ENCODE data around the gene PRICKLE1. TPM values are rescaled to one million over a fixed set of nuclear protein-coding genes. Genes with fewer than 3 reads are reported as not detected.
"Not testable (repeated sequence)": the region's sequence is repeated elsewhere in the genome, so short reads cannot be mapped to it uniquely, and the experiment has no call there.

Gene PRICKLE1
- polyA plus RNA-seq, 4 donors: 48.9 to 60.1 (median 55.8) TPM

DNA sequence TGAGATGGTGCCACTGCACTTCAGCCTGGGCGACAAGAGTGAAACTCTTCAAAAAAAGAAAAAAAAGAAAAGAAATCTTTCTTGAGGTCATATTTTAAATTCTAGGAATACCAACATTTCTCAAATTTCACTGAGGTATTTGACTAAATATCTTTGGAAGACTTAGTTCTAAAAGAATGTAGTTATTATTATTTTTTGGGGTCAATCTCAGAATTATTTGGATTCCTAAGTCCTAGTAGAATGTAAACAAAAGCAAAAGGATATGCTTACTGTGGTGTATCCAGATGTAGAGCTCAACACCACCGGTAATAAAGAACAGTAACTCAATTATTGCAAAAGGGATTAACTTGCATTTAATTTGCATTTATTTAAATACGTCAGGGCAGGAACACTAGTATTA is 25.0 kb downstream of the PRICKLE1 start:
- DNase-seq (ENCODE audit: low read depth in 4 of 4, low spot score in 3 of 4): no peak

DNA sequence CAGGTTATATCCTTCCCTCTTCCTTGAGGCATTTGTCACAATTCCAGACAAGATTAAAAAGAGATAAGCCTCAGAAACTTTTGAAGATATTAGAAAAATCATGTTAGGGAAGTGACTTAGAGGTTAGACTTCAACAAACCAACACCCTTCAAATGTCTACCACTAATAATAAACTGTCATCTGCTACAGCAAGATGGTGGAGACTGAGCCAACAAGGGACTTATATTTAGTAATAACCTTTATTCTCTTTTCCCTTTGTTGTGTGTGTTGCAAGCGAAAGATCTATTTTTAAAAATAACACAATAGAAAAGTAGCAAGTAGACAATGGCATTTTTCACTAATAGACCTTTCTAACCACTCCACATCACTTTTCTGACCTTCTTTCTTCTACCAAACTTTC is 28.6 kb downstream of the PRICKLE1 start:
- no peak for DNase-seq (ENCODE audit: low read depth in 4 of 4, low spot score in 3 of 4)

DNA sequence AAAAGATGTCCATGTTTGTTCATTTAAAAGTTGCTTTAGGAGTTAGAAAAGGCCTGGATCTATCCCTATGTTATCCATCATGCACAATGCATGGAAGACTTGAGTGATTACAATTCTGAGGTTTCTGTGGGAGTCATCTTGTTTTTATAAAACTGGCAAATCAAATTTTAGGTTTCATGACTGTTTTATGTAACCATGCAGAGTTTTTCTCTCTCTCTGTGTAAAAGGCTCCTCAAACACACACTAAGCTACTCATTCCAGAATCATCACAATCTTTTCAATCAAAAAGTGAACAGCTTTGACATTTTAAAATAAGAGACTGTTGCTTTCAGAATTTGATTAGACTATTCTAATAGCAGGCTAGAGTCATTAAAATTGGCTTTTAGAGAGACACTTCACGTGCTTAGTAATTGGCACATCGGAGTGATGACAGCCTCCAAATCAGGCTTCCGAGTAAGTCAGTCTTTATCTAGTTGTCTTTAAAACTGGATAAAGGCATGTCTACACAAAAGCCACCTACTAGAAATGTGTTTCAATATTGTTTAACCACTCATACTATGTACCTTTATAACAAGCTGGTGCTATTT is 31.9 kb downstream of the PRICKLE1 start:
- no peak for DNase-seq (ENCODE audit: low read depth in 4 of 4, low spot score in 3 of 4)

DNA sequence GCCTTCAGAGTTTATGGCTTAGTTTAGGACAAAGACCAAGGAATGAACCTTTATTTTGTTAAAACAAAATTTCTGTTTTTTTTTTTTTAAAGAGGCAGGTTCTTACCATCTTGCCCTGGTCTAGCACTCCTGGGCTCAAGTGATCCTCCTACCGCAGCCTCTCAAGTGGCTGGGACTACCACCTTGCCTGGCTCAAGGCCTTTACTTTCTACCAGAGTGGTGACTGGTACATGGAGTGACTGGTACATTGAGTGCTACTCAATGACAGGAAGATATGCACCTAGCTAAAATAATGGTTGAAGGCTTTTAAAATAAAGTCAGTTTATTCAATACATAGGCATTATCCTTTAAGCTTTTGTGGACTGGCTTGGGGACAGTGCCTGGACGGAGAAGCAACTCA is 32.6 kb downstream of the PRICKLE1 start:
- DNase-seq (ENCODE audit: low read depth in 4 of 4, low spot score in 3 of 4): no peak

DNA sequence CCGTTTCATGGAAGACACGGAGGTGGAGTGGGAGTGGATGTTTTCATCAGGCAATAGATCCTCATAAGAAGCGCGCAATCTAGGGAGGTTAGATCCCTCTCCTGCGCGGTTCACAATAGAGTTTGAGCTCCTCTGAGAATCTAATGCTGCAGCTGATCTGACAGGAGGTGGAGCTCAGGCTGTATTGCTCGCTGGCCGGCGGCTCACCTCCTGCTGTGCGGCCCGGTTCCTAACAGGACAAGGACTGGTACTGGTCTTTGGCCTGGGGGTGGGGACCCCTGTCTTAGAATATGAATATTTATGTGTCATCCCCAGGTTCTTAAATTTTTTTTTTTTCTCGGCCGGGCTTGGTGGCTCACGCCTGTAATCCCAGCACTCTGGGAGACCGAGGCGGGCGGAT is 36.7 kb downstream of the PRICKLE1 start:
- DNase-seq (ENCODE audit: low read depth in 4 of 4, low spot score in 3 of 4): no peak

DNA sequence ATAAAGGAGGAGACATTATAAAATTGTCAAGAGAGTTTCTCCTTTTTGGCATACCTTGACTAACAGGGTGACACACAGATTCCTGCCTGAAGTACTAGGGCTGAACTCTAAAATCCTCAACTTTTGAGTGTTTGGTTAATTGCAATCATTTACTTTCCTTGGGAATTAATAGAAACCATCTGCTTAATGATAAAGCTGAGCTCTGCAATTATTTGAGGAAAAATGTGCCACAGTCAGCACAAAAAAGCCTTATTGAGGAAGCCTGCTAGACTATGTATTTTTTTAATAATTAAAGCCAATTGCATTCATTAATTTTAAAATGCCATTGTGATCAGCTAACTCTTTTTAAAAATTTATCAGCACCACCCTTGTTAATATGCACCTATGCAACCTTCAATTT is 38.7 kb downstream of the PRICKLE1 start:
- no peak for DNase-seq (ENCODE audit: low read depth in 4 of 4, low spot score in 3 of 4)

DNA sequence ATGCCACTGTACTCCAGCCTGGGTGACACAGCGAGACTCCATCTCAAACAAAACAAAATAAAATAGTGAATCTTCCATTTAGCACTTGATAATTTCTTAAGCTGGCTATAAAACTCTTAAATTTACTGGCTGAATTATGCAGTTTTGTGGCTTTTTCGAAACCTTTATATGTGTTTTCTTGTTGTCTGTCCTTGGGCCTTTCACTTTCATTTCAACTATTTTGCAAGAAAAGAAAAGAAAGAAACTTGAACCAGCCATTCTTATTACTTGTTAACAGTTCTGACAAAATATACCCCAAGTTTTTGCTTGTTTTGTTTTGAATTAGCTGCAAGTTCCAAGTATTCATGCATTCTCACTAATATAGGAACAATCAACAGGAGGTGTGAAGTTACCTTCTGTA is 42.8 kb downstream of the PRICKLE1 start:
- DNase-seq (ENCODE audit: low read depth in 4 of 4, low spot score in 3 of 4): no peak

DNA sequence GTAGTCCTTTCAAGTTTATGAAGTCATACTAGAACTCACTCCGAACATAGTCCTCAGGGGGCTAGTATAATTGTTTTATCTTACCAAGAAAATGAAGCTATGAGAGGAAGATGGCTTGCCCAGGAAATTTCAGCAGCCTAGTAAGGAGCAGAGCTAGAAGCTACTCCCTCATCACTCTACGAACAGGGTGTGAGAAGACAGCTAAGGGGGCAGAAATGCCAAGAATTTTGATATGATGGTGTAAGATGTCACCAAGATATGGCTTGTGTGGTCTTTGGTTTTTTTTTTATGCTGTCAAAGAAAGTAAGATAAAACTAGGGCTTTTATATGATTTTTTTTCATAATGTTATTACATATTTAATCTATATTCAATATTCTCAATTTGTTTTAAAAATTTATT is 47.6 kb downstream of the PRICKLE1 start:
- DNase-seq (ENCODE audit: low read depth in 4 of 4, low spot score in 3 of 4): no peak

DNA sequence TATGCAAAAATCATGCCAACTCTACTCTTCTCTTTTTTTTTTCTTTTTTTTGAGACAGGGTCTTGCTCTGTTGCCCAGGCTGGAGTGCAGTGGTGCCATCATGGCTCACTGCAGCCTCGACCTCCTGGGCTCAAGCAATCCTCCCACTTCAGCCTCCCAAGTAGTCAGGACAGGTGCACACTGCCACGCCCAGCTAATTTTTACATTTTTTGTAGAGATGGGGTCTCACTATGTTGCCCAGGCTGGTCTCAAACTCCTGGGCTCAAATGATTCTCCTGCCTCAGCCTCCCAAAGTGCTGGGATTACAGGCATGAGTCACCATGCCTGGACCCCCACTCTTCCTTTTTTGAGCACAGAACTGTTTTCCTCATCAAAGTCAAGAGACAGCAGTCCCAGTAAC is 48.2 kb downstream of the PRICKLE1 start:
- not testable (repeated sequence) for DNase-seq (ENCODE audit: low read depth in 4 of 4, low spot score in 3 of 4)

DNA sequence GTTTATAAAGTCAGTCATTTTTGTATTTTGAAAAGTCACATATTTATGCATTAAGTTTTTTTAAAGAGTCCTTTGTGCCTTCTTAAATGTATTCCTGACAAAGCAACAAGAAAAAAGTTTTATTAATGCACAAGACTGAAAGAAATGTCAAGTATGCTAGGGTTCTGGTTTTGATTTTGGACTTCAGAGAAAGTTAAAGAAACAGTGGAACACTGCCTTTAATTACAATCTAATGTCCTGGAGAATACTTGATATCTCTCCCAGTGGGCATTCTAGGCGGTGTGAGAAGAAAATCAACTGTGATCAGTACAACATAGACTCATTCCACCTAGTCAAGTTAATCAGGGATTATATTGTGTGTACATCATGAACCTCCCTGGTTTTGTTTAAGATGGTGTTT is 49.9 kb downstream of the PRICKLE1 start:
- DNase-seq (ENCODE audit: low read depth in 4 of 4, low spot score in 3 of 4): no peak

DNA sequence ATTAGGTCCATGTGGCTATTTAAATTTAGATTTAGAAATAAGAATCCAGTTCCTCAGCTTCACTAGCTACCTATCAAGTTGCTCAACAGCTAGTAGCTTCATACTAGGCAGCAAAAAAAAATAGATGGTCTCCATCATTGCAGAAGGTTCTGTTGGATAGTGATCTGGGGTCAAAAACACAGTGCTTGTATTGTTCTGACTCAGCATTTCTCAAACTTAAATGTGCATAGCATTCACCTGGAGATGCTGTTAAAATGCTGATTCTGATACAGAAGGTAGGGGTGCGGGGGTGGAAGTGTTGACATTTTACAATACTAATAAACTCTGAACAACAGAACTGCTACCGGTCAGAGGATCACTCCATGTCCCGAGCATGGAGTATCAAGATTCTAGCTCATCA is 51.3 kb downstream of the PRICKLE1 start:
- no peak for DNase-seq (ENCODE audit: low read depth in 4 of 4, low spot score in 3 of 4)

DNA sequence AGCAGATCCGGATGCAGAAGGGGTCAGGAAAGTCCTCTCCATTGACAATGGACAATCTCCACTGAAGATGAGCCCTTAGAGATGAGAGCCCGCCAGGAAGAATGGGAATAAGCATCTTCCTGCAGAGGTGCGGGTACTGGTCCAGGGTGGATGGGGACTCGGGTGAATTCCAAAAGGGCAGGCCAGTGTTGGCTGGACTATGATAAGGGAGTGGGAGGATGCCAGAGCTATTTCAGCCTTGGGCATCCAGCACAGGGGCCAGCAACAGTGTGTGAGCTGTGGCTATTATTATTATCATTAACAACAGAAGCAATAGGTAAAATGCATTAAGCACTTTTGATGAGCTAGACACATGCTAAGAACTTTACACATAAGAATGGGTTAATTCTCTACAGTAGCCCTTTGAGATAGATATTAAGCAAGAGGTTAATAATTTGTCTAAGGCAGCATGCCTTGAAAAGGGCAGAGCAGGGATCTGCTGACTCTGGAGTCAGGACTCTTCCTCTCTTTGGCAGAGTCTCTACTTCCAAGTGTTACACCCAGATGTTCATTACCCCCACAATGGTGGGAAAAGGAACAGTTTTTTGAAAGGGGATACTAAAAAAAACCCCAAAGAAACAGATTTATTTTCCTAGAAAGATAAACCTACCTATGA is 55.2 kb downstream of the PRICKLE1 start:
- DNase-seq (ENCODE audit: low read depth in 4 of 4, low spot score in 3 of 4): no peak

DNA sequence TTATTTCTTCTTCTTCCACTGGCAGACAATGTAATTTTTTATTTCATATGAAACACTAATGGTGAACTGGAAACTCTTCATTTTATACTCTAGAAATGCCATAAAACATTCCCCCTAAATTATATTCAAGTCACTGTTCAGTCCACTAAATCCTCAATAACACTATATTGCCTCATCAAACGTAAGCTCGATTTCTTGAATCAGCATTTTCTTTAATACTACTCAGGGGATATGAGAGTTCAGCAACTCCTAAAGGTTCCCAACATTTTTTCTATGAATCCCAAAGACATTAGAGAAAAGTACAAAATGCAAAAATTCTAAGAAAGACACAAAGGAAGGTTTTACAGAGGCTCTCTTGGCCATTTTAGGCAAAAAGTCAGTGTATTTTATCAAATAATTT is 59.3 kb downstream of the PRICKLE1 start:
- DNase-seq (ENCODE audit: low read depth in 4 of 4, low spot score in 3 of 4): no peak

DNA sequence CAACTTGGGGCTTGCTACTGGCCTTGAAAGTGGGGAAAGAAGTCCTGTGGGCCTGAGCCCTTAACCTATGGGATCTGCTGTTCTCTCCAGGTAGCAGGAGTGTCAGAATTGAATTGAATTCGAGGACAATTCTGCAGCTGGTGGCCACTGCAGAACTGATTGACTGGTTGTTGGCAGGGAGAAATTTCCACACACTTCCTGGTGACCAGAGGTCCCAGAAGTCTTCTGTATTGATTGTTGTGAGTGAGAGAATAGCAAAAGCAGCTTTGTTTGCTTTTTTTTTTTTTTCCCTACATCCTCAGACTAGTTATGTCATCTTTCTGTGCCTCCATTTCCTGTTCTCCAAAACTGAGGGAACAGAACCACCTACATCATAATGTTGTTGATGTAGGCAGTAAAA is 64.1 kb downstream of the PRICKLE1 start:
- DNase-seq (ENCODE audit: low read depth in 4 of 4, low spot score in 3 of 4): no peak

DNA sequence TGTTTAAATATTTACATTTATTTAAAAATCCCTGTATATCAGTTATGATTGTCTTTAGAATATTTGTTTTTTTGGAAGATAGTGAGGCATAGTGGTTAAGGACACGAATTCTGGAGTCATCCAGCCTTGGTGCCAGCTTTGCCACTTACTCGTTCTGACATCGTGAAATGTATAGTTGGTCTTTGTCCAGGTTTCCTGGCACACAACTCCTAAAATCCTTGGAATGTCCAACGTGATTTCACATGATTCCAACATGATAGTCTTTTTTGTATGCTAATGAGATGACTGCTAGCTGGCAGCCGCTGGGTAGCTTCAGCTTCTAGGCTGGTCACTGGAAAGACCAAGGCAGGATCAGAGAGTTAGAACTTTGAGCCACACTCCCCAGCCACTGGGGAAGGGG is 64.8 kb downstream of the PRICKLE1 start:
- no peak for DNase-seq (ENCODE audit: low read depth in 4 of 4, low spot score in 3 of 4)

DNA sequence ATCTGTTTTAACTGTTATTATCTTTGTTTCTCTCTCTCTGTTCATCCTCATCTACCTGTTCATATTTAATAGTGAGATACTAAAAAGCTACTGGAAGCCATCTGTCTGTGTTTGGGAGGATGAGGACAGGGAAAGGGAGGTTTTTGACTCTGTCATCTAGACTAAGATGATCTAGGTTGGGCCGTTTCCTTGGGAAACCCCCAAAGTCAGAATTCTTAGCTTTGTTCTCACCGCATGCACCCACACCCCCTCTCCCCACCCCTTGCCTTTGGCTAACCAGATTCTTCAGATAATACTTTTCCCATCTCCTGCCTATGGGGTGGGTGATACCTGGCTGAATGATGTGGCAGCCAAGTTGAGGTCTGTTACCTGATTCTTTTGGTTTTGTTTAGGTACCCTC is 73.0 kb downstream of the PRICKLE1 start:
- no peak for DNase-seq (ENCODE audit: low read depth in 4 of 4, low spot score in 3 of 4)

DNA sequence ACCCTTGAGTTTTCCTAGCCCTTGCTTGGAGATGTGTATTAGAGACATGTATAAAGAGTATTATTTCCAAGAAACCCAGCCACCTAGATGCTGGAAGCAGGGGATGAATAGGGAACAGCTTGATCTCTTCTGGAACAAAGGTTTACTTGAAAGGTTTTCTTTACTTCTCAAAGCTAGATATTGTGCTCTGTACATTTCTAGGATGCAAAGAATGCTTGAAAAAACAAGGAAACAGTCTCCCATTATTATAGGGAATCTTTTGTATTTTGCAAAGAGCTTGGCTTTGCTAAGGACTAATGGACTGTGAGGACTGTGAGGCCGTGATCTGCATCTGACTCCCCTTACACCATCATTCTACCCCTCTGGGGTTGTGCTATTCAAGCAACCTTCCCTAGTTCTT is 77.9 kb downstream of the PRICKLE1 start:
- DNase-seq (ENCODE audit: low read depth in 4 of 4, low spot score in 3 of 4): no peak

DNA sequence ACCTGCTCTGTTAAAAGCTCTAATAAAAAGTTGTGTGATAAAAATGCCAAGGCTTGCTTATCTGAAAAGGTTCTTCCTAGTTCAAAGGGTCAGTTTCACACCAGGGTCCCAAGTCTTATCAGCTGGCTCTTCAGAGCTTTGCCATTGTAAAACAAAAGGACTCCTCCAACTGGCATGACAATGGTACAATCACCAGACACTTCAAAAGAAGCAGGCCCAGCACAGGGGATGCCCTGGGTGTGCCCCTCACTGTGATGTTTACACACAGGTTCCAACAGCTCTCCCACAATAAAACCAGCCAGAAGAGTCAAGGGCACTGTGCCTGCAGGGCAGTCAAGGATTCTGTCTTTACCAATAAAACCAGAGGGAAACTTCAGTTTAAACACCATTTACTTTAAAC is 78.7 kb downstream of the PRICKLE1 start:
- no peak for DNase-seq (ENCODE audit: low read depth in 4 of 4, low spot score in 3 of 4)

DNA sequence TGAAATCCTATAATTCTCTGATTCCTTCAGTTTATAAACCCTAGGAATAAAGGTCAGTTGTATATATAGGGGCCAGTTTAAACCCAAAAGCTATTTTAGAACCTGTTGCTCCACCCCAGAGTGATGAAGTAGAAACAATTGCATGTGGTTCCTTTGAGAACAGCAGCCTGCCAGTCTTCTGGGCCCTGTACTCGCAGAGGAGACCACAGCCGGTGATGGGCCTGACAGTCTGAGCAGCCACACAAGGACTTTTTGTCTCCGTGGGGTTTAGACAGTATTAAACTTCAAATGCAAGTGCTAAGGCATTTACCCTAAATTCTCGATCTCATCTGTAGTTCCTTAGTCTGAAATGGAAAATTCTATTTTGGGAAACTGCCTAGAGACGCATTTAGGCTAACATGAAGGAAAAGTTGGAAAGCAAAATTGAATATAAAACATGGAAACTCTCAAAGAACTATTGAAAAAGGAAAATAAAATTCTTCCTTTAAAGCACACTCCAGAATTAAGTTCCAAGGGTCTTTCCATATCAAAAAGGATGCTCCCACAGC is 80.6 kb downstream of the PRICKLE1 start:
- DNase-seq (ENCODE audit: low read depth in 4 of 4, low spot score in 3 of 4): no peak

DNA sequence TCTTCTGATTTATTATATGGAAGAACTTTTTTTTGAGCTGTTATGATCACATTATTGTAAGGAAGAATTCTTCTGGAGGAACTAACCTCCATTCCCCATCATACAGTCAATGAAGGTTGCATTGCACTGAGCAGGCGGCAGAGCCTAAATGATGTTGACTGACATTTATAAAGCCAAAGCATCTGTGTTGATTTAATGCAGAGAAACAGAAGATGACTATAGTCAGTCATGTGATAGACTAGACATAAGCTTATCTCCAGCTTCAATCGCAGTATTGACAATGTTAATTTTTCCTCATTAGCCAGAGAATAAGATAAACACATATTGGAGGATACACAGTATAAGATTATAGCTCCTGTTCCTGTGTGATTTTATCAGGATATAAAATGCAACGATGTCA is 82.0 kb downstream of the PRICKLE1 start:
- DNase-seq (ENCODE audit: low read depth in 4 of 4, low spot score in 3 of 4): no peak

DNA sequence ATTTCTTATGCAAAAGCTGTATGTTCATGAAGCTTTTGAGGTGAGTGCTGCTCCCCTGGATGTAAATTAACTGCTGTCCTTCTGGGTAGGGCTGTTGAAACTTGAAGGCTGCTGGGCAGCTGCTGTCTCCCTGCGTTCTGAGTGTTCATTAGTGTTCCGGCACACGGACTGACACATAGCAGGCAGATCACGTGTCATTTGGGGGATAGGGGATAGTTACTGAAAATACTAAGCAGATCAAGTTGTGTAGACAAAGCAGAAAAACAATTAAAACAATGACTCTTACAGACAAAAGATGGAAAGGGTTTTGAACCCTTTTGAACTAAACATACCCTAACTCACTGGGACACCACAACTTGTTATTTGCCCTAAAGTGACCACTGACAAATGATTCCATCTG is 82.5 kb downstream of the PRICKLE1 start:
- DNase-seq (ENCODE audit: low read depth in 4 of 4, low spot score in 3 of 4): no peak

DNA sequence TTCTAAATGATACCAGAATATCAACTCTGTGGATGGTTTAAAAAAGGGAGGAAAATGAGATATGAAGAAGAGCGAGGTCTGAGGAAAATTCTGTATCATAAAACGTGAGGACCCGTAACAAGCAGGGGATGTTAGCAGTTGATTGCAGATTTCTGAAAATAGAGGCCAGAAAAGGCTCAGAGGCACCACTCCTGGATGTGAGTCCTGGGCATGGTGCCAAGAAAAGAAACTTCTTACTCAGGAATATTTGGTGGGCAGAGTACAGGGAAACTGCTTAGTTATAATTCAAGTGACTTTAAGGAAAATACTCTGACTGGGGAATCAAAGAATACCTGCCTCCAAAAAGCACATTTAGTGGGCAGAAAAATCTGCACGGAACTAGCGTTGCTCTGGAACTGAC is 85.5 kb downstream of the PRICKLE1 start:
- peak in 3 of 4 donors; percentile 23 to 49 (median 36) for DNase-seq (ENCODE audit: low read depth in 4 of 4, low spot score in 3 of 4)

DNA sequence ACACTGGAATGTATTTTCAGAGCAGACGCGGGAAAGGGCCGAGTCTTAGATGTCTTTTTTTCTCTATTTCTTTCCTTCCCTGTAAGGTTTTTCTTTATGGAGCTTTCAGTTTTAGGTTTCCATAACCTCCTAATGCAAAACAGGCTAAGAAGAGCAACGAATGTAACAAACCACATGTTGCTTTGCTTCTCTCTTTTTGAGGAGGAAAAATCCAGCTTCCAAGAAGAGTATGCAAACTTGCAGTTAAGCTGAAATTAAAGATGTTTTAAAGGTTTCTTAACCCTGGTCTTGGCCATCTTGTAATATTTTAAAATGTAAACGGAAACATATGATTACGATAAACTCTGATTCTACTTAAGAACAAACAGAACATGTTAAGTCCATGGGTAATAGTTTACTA is 86.9 kb downstream of the PRICKLE1 start:
- DNase-seq (ENCODE audit: low read depth in 4 of 4, low spot score in 3 of 4): no peak
